NCI-H1436 (cell line): ENCODE results near the gene NAA30.

Source experiments
- DNase-seq: peaks from one replicate; lab custom pipeline; 2025; lab: John Stamatoyannopoulos, UW

The NAA30 gene

GRCh38 chr14:57392830-57393229 lies 2.4 kb downstream of the NAA30 start:
- DNase-seq: no peak

DNA sequence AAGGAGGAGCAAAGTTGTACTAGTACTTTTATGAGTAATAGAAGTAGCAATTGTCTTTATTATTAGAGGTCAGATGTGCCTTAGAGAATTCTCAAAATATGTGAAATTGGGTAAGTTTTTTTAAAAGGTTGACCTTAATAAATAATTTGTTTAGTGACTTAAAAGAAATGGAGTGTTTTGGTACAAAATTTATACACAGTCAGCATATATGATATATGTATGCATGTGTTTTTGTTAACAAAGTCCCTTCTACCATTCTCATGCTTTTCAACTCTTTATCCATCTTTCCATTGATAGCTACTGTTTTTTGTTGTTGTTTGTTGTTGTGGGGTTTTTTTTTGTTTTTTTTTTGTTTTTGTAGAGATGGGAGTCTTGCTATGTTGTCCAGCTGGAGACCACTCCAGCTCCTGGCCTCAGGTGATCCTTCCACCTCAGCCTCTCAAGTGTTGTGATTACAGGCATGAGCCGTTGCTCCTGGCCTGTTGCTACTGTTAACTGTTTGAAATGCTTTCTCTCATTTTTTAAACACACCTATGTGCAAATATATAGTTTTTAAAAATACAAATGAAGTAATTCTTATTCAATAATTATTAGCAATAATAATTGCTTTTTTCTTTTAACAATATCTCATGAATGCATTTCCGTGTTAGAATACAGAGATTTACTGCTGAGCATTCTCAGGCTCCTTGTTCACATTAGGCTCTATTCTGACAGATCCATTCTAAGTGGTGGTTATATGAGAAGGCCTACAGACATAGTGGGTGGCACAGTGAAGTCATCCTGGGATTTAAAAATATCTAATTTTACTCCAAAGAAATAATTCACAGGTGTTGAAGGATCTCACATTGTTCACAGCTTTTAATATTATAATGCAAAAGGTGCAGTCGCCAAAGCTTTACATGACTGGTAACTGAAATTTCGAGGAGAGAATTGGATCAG lies 10.4 kb downstream of the NAA30 start:
- no peak for DNase-seq

DNA sequence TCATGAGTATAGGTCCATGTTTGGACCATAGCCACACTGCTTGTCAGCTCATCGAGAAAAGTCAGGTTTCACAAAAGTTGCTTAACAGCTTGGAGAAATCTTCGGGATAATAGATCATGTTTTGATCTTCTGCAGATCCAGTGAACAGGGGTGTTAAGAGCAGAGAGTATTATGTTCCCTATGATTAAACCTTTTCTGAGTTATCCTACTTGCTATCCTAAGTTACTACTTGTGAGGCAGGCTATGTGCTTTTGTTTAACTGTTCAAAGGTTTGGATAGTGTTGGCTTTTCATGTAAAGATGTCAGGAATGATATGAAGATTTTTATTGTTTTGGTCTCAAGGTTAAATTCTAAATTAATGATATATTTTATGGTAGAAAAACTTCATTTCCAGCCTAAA lies 11.1 kb downstream of the NAA30 start:
- no peak for DNase-seq

- DNase-seq: no peak
These were observed 11.9 kb downstream of the NAA30 start for GRCh38 chr14:57402173-57402852.

- DNase-seq: no peak
These were observed 13.1 kb downstream of the NAA30 start for GRCh38 chr14:57403521-57403864.

- no peak for DNase-seq
These were observed 15.2 kb downstream of the NAA30 start for GRCh38 chr14:57405562-57405961.

- DNase-seq: no peak
These were observed 17.7 kb downstream of the NAA30 start for GRCh38 chr14:57408037-57408436.

- no peak for DNase-seq
These were observed 18.2 kb downstream of the NAA30 start for GRCh38 chr14:57408634-57409033.

- no peak for DNase-seq
These were observed 22.0 kb downstream of the NAA30 start for GRCh38 chr14:57412341-57412740.

DNA sequence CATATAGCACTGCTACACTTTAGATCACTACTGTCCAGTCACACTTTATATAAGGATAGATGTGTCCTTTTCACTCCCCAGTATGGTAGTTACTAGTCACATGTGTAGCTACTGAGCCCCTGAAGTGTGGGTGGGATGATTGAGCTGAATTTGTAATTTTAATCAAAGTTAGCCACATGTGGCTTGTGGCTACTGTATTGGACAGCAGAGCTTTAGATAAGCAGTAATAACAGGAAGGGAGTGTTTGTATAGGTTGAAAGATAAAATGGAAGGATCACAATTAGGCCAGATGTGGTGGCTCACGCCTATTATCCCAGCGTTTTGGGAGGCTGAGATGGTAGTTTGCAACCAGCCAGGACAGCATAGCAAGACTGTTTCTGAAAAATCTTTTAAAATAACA lies 23.5 kb downstream of the NAA30 start:
- DNase-seq: no peak

DNA sequence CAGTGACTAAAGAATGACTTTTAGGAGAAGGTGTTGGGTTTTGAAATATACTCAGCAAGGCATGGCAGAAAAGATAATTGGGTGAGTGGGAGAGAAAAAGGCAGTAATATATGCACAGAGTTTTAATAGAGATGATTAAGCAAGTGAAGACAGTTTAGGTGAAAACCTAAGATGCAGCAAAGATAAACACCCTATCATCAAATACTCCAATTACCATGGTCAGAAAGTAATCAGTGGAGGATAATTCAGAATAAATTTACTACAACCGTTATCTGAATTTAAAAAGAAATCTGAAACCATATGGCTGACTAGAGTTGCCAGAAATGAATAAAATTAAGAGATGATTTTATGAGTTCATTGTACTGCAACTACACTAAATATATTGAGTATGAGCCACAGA lies 26.8 kb downstream of the NAA30 start:
- DNase-seq: no peak

DNA sequence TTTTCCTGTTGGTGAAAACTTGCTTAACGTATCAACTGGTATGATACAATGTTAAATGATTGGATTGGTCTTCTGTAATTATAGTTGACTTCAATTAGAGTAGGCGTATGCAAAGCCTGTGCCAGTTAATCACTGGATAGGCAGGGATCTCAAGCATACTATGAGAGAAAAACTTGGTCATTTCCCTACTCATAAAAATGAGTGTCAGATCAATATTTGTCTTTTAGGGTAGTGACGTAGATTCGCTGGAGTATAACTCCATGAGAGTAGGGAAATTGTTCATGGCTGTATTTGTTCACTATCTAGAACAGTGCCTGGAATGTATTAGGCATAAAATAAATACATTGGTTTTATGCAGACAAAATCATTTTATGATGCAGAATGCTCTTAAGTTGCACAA lies 28.6 kb downstream of the NAA30 start:
- no peak for DNase-seq

GRCh38 chr14:57420033-57420432 lies 29.6 kb downstream of the NAA30 start:
- DNase-seq: no peak

DNA sequence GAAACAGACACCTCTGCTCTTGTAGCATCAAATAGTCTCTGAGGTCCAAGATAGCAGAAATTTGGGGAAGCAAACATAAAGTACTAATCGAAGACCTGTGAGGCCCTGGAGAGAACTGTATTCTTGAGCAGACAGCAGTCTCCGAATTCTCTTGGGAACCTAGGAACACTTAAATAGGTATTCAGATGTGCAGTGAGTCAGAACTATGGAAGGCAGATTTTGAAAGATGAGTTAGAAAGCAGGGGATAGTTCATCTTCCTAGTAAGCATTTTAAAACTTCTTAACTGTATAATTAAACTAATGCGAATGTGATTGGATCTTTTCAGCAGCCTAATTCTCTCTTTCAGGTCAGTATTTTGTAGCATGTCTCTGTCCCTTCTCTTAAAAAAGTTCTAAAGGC lies 30.6 kb downstream of the NAA30 start:
- DNase-seq: no peak

DNA sequence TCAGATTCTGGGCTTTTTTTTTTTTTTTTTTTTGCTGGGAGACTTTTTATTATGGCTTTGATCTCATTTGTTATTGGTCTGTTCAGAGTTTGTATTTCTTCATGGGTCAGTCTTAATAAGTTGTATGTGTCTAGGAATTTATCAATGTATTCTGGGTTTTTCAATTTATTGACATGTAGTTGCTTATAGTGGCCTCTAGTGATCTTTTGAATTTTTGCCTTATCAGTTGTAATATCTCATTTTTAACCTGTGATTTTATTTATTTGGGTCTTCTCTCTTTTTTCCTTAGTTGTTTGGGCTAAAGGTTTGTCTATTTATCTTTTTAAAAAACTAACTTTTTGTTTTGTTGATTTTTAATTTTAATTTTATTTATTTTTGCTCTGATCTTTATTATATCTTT lies 45.5 kb downstream of the NAA30 start:
- no peak for DNase-seq

- DNase-seq: no peak
These were observed 71.5 kb downstream of the NAA30 start for GRCh38 chr14:57461777-57462320.

GRCh38 chr14:57462551-57462950 lies 72.2 kb downstream of the NAA30 start:
- DNase-seq: no peak

GRCh38 chr14:57464008-57464730 lies 73.8 kb downstream of the NAA30 start:
- DNase-seq: no peak
